Natural killer cell (primary cell): Measurements from ENCODE around the gene B3GNT5. TPM values are rescaled to one million over a fixed set of nuclear protein-coding genes. Genes with fewer than 3 reads are reported as not detected.

Experiments used
- ATAC-seq, 3 donors: fragments of 150-1000 bp in 2 of 3; fragments of 200-7000 bp in 1 of 3; cut with Tn5 transposase; 1 replicate in 1 of 3; 2 replicates in 2 of 3; pipeline ENCODE4 v1.10.0; 2021; ENCODE audit warnings: mild to moderate bottlenecking in 2 of 3, moderate library complexity in 2 of 3
- DNase-seq, 2 donors: peaks; one replicate each; pipeline versions ENCODE4 v3.0.0 to v3.0.0-alpha.2; 2013 to 2021; ENCODE audit warnings: mixed read lengths in 1 of 2
- H3K27ac ChIP-seq: one replicate; pipeline ENCODE4 v1.5.1; 2013; ENCODE audit warnings: mild to moderate bottlenecking, low read length
- H3K27me3 ChIP-seq: one replicate; pipeline ENCODE4 v1.6.1; 2013; ENCODE audit warnings: low read length; ENCODE audit not compliant: control insufficient read depth, insufficient read depth
- H3K36me3 ChIP-seq: one replicate; pipeline ENCODE4 v1.6.1; 2013; ENCODE audit warnings: low read length; ENCODE audit not compliant: control insufficient read depth, insufficient read depth
- H3K4me1 ChIP-seq: one replicate; pipeline ENCODE4 v1.6.1; 2013; ENCODE audit warnings: low read length; ENCODE audit not compliant: control insufficient read depth, insufficient read depth
- H3K4me3 ChIP-seq: one replicate; pipeline ENCODE4 v1.5.1; 2013; ENCODE audit warnings: low read length
- H3K9me3 ChIP-seq: one replicate; pipeline ENCODE4 v1.6.1; 2013; ENCODE audit warnings: low read length; ENCODE audit not compliant: control insufficient read depth, insufficient read depth
- H3K27ac Mint-ChIP-seq, 2 donors: one replicate each; pipeline ENCODE4 v1.8.0; 2022; ENCODE audit warnings: mild to moderate bottlenecking in 2 of 2, mixed read lengths in 2 of 2, moderate library complexity in 1 of 2
- H3K27me3 Mint-ChIP-seq, 2 donors: one replicate each; pipeline ENCODE4 v1.8.0; 2022; ENCODE audit warnings: low read depth in 2 of 2, mixed read lengths in 2 of 2
- H3K36me3 Mint-ChIP-seq: one replicate; pipeline ENCODE4 v1.8.0; 2022; ENCODE audit warnings: mixed read lengths
- H3K4me1 Mint-ChIP-seq, 2 donors: one replicate each; pipeline ENCODE4 v1.8.0; 2022; ENCODE audit warnings: mixed read lengths in 2 of 2
- H3K4me3 Mint-ChIP-seq: one replicate; pipeline ENCODE4 v1.8.0; 2022; ENCODE audit warnings: mild to moderate bottlenecking, moderate library complexity, mixed read lengths
- H3K9me3 Mint-ChIP-seq, 2 donors: one replicate each; pipeline ENCODE4 v1.8.0; 2022; ENCODE audit warnings: mixed read lengths in 2 of 2
- WGBS: methylation state at CpG from one replicate; pipeline ENCODE4 v1.1.7; 2013; ENCODE audit warnings: missing lambda C conversion rate; ENCODE audit not compliant: insufficient coverage; 5-methylcytosine and 5-hydroxymethylcytosine counted together
- intact Hi-C: fragments of 100-400 bp; cut with micrococcal nuclease; formaldehyde crosslinking; loops from one replicate; pipeline ENCODE4 v1.14.2; 2022
- total RNA-seq, 4 donors: library from RNA; stranded (reverse); fragments of 120-200 nt in 1 of 4; gene quantifications; one replicate each; pipeline versions ENCODE4 v1.2.3 to v1.2.4, GENCODE V29; 2013 to 2022
- TF ChIP-seq, protein P1 (sequence below): fragments of 200-600 bp; IDR thresholded peaks from one replicate; pipeline ENCODE4 v1.8.0; 2022; ENCODE audit warnings: antibody characterized with exemption

The B3GNT5 gene
- total RNA-seq, 3 donors from 2014 or later (not counting 1 experiment from before 2014, with no cell fraction given), result 1.2 to 4.5 (median 3.4) TPM

DNA sequence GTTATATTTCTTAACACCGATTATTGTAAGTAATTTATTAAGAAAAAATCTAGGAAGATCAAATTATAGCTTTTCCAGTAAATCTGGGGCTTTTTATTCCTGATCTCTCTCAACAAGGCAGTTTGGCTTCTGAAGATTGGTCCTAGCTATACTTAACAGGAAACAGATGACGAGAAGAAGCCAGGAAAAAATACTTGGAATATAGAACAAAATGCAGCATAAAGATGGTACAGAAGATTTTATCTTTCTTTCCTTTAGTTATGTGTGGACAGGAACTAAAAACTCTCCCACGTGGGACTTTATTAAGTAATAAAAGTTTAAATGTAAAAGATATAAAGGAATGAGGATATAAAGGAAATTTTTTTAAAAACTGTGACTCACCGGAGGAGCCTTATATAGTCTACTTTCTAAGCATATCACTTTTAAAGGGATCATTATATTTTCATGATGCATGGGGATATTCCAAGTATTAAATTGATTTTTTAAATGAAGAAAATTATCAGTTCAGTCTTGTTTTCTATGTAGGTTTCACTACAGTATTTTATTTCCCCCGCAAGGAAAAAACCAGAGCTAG is 8.2 kb downstream of the B3GNT5 start:
- Histone ChIP-seq H3K9me3 (no peaks in the 10 kb centered on the region), H3K27ac (no peak overlapping the region), H3K36me3 (no peaks in the 10 kb centered on the region), H3K4me1 (peaks cover 4% of the 10 kb centered on the region), H3K4me3 (no peak overlapping the region), H3K27me3 (no peaks in the 10 kb centered on the region)
- TF ChIP-seq, protein P1, sequence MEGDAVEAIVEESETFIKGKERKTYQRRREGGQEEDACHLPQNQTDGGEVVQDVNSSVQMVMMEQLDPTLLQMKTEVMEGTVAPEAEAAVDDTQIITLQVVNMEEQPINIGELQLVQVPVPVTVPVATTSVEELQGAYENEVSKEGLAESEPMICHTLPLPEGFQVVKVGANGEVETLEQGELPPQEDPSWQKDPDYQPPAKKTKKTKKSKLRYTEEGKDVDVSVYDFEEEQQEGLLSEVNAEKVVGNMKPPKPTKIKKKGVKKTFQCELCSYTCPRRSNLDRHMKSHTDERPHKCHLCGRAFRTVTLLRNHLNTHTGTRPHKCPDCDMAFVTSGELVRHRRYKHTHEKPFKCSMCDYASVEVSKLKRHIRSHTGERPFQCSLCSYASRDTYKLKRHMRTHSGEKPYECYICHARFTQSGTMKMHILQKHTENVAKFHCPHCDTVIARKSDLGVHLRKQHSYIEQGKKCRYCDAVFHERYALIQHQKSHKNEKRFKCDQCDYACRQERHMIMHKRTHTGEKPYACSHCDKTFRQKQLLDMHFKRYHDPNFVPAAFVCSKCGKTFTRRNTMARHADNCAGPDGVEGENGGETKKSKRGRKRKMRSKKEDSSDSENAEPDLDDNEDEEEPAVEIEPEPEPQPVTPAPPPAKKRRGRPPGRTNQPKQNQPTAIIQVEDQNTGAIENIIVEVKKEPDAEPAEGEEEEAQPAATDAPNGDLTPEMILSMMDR, result no peak
- Mint-ChIP-seq H3K4me1 (no peaks in the 10 kb centered on the region), H3K36me3 (no peaks in the 10 kb centered on the region), H3K4me3 (no peak overlapping the region), H3K27ac (no peak overlapping the region), H3K9me3 (no peaks in the 10 kb centered on the region), H3K27me3 (peaks cover 12 to 39% of the 10 kb centered on the region in 2 donors)
- no peak for ATAC-seq
- intact Hi-C loops, result no loop called here
- WGBS, result 80% methylated on average over 1 of the region's 5 CpGs
- no peak for DNase-seq

DNA sequence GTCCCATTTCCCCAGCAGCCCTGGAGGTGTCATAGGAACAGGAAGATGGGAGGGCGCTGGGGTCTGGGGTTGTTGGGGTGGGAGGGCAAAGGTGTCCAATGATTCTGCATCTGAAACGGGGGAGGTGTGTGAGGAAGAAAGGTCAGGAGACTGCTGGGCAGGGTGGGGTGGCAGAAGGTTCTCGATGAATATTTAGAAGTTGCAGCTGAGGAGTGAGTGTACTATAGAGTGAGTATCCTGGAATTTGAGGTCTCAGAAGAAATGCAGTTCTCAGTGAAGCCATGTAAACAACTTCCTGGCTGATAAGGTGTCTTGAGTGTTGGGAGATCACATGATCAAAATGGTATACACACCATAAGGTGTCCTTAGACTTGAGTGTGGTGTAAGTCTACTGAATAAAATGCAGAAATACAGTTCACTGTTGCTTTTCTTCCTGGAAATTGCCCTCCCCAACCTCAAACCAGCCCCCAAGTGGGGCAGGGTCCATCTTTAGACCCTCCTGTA is 9.9 kb downstream of the B3GNT5 start:
- TF ChIP-seq, protein P1, result no peak
- ATAC-seq, result no peak
- Mint-ChIP-seq H3K9me3 (no peaks in the 10 kb centered on the region), H3K27me3 (peaks cover 9 to 22% of the 10 kb centered on the region in 2 donors), H3K36me3 (no peaks in the 10 kb centered on the region), H3K4me1 (no peaks in the 10 kb centered on the region), H3K4me3 (no peak overlapping the region), H3K27ac (no peak overlapping the region)
- no peaks in the 10 kb centered on the region for H3K9me3 ChIP-seq
- no peak overlapping the region for H3K4me3 ChIP-seq
- no peaks in the 10 kb centered on the region for H3K36me3 ChIP-seq
- intact Hi-C loops, result no loop called here
- no peak for DNase-seq
- no peaks in the 10 kb centered on the region for H3K27me3 ChIP-seq
- WGBS, result 90% methylated on average over 3 of the region's 3 CpGs
- peaks cover 4% of the 10 kb centered on the region for H3K4me1 ChIP-seq
- no peak overlapping the region for H3K27ac ChIP-seq

DNA sequence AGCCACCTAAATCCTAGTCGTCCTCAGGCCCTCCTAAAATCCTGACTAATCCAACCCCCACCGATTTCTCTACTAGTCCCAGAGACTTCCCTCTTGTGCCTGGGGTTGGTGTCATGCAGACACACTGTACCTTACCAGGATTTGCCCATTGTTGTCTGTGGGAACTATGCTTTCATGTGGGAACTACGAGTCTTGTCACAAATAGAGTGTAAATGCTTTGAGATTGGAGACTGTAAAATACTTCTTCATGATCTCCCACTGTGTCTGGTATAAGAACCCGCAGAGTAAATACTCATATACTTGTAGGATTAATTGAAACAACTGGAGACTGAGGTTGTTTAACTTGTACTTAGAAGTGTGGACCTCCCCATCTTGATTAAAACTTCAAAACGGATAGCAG is 11.2 kb downstream of the B3GNT5 start:
- no peaks in the 10 kb centered on the region for H3K9me3 Mint-ChIP-seq
- H3K27me3 Mint-ChIP-seq, result peaks cover 3 to 13% of the 10 kb centered on the region in 2 donors
- Histone ChIP-seq H3K4me3 (no peak overlapping the region), H3K9me3 (no peaks in the 10 kb centered on the region), H3K36me3 (no peaks in the 10 kb centered on the region), H3K4me1 (peaks cover 4% of the 10 kb centered on the region), H3K27ac (no peak overlapping the region), H3K27me3 (no peaks in the 10 kb centered on the region)
- DNase-seq (no peak), ATAC-seq (no peak)
- intact Hi-C loops, result no loop called here
- H3K36me3 Mint-ChIP-seq, result no peaks in the 10 kb centered on the region
- no peak overlapping the region for H3K4me3 Mint-ChIP-seq
- TF ChIP-seq, protein P1, result no peak
- WGBS, result 75% methylated on average over 3 of the region's 5 CpGs
- H3K27ac Mint-ChIP-seq, result no peak overlapping the region
- H3K4me1 Mint-ChIP-seq, result no peaks in the 10 kb centered on the region

DNA sequence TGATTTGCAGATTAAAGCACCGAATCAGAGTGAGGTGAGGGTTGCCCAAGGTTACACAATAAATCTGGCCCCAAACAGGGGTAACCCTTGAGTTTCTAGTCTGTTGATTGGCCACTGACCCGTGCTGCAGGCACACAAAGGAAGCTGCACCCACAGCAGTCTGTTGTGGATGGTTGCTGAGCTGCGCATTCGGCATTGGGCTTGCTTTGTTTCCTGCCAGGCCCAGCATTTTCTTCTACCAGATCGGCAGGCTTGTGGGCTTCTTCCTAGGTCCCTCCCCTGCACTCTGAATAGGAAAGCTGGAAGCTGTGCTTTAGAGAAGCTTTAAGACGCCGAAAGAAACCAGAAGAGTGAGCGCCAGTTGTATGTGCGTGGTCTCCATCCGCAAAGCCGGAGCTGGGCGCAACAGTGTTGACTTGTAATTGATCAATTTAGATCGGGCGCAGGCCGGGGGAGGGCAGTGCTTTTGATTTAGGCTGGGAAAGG is 12.1 kb downstream of the B3GNT5 start:
- H3K4me1 ChIP-seq, result peaks cover 4% of the 10 kb centered on the region
- no peak overlapping the region for H3K4me3 Mint-ChIP-seq
- peak in 1 of 3 donors; percentile 40 for ATAC-seq

More for the DNA sequence above, 12.1 kb downstream of the B3GNT5 start:
- H3K36me3 ChIP-seq, result no peaks in the 10 kb centered on the region
- no peaks in the 10 kb centered on the region for H3K4me1 Mint-ChIP-seq
- no peak overlapping the region for H3K27ac ChIP-seq
- 58% methylated on average over 15 of the region's 15 CpGs for WGBS
- TF ChIP-seq, protein P1, result no peak
- no peak overlapping the region for H3K27ac Mint-ChIP-seq
- H3K36me3 Mint-ChIP-seq, result no peaks in the 10 kb centered on the region
- intact Hi-C loops, result no loop called here
- DNase-seq, result no peak
- peaks cover 0 to 8% of the 10 kb centered on the region in 2 donors for H3K27me3 Mint-ChIP-seq
- H3K4me3 ChIP-seq, result no peak overlapping the region
- no peaks in the 10 kb centered on the region for H3K9me3 ChIP-seq
- no peaks in the 10 kb centered on the region for H3K27me3 ChIP-seq
- no peaks in the 10 kb centered on the region for H3K9me3 Mint-ChIP-seq
